Smooth muscle cell (in vitro differentiated cells): Measurements from ENCODE around the gene TSC2. TPM values are rescaled to one million over a fixed set of nuclear protein-coding genes. Genes with fewer than 3 reads are reported as not detected.

Source experiments
- DNase-seq: peaks from one replicate; lab custom pipeline; 2025; ENCODE audit not compliant: unreplicated experiment; lab: John Stamatoyannopoulos, UW
- H2AFZ ChIP-seq: fragments of 200-600 bp; sonication (generic); 2 replicates; pipeline ENCODE4 v1.6.0; 2016; ENCODE audit warnings: antibody characterized with exemption, low read depth, mild to moderate bottlenecking
- H3F3A ChIP-seq: fragments of 200-600 bp; sonication (generic); 2 replicates; pipeline ENCODE4 v1.6.0; 2017; ENCODE audit warnings: antibody characterized with exemption, low read depth
- H3K27ac ChIP-seq: fragments of 200-600 bp; sonication (generic); 2 replicates; pipeline ENCODE4 v1.5.1; 2016; ENCODE audit warnings: low read depth, mild to moderate bottlenecking
- H3K27me3 ChIP-seq: fragments of 200-600 bp; sonication (generic); 2 replicates; pipeline ENCODE4 v1.6.1; 2016; ENCODE audit warnings: low read depth, mild to moderate bottlenecking
- H3K36me3 ChIP-seq: fragments of 200-600 bp; sonication (generic); 2 replicates; pipeline ENCODE4 v1.5.1; 2016; ENCODE audit warnings: low read depth
- H3K4me1 ChIP-seq: fragments of 200-600 bp; sonication (generic); 2 replicates; pipeline ENCODE4 v1.5.1; 2016; ENCODE audit warnings: low read depth
- H3K4me2 ChIP-seq: fragments of 200-600 bp; sonication (generic); 2 replicates; pipeline ENCODE4 v1.6.0; 2016; ENCODE audit warnings: mild to moderate bottlenecking
- H3K4me3 ChIP-seq: fragments of 200-600 bp; sonication (generic); 2 replicates; pipeline ENCODE4 v1.5.1; 2016; ENCODE audit warnings: mild to moderate bottlenecking
- H3K79me2 ChIP-seq: fragments of 200-600 bp; sonication (generic); 2 replicates; pipeline ENCODE4 v1.6.0; 2016; ENCODE audit warnings: low read depth, mild to moderate bottlenecking
- H3K9ac ChIP-seq: fragments of 200-600 bp; sonication (generic); 2 replicates; pipeline ENCODE4 v1.6.0; 2016; ENCODE audit warnings: low read depth
- H3K9me3 ChIP-seq: fragments of 200-600 bp; sonication (generic); replicated peaks from 2 replicates; pipeline ENCODE4 v1.5.1; 2016; ENCODE audit warnings: low read depth
- H4K20me1 ChIP-seq: fragments of 200-600 bp; sonication (generic); 2 replicates; pipeline ENCODE4 v1.6.0; 2016; ENCODE audit warnings: low read depth
- WGBS: methylation state at CpG from one replicate; pipeline ENCODE4 v1.1.7; 2016; ENCODE audit warnings: low lambda C conversion rate; 5-methylcytosine and 5-hydroxymethylcytosine counted together
- polyA plus RNA-seq: library from polyadenylated mRNA; unstranded; fragments of >200 nt; fragmentation: Nextera tagmentation; extraction: Ambion mirVana; gene quantifications from 2 replicates; pipeline ENCODE4 v1.2.1, GENCODE V29; 2016
- total RNA-seq: library from RNA; depleted of rRNA; stranded (reverse); fragments of >200 nt; gene quantifications from 2 replicates; pipeline ENCODE4 v1.2.3, GENCODE V29; 2014
- TF ChIP-seq, protein P1 (sequence below): fragments of 200-600 bp; sonication (generic); IDR thresholded peaks from 2 replicates; pipeline ENCODE4 v1.5.1; 2017; ENCODE audit warnings: borderline replicate concordance, mild to moderate bottlenecking, antibody characterized with exemption; ENCODE audit not compliant: insufficient read depth, poor library complexity, severe bottlenecking

The TSC2 gene
- total and polyA plus RNA-seq, 2 experiments from 2014 or later, result 64.5 to 74.7 TPM

DNA sequence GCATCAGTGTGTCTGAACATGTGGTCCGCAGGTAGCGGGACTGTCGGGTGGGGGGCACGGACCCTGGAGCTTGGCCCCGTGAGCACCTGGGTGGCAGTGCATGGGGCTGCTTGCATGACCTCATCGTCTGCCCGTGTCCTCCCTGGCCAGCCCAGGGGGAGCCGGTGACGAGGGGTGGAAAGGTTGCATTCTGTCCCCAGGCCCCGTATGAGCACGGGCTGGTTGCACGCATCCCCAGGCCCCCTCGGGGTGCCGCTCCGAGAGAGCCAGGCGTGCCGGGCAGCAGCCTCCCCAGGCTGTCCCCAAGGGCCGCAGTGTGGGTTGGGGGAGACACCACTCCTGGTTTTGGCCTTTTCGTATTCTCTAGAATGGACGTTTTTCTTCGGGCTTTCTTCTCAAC lies 29.9 kb downstream of the TSC2 start:
- H4K20me1 ChIP-seq, result no peaks in the 10 kb centered on the region
- H3F3A ChIP-seq, result no peaks in the 10 kb centered on the region
- H3K4me3 ChIP-seq, result no peak overlapping the region
- no peak overlapping the region for H2AFZ ChIP-seq
- 97% methylated on average over 21 of the region's 21 CpGs for WGBS
- no peak for DNase-seq
- TF ChIP-seq, protein P1, sequence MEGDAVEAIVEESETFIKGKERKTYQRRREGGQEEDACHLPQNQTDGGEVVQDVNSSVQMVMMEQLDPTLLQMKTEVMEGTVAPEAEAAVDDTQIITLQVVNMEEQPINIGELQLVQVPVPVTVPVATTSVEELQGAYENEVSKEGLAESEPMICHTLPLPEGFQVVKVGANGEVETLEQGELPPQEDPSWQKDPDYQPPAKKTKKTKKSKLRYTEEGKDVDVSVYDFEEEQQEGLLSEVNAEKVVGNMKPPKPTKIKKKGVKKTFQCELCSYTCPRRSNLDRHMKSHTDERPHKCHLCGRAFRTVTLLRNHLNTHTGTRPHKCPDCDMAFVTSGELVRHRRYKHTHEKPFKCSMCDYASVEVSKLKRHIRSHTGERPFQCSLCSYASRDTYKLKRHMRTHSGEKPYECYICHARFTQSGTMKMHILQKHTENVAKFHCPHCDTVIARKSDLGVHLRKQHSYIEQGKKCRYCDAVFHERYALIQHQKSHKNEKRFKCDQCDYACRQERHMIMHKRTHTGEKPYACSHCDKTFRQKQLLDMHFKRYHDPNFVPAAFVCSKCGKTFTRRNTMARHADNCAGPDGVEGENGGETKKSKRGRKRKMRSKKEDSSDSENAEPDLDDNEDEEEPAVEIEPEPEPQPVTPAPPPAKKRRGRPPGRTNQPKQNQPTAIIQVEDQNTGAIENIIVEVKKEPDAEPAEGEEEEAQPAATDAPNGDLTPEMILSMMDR, result no peak
- H3K9ac ChIP-seq, result no peak overlapping the region
- H3K27me3 ChIP-seq, result no peaks in the 10 kb centered on the region
- no peaks in the 10 kb centered on the region for H3K9me3 ChIP-seq
- H3K4me1 ChIP-seq, result no peaks in the 10 kb centered on the region
- H3K4me2 ChIP-seq, result no peak overlapping the region
- no peak overlapping the region for H3K27ac ChIP-seq
- no peaks in the 10 kb centered on the region for H3K79me2 ChIP-seq
- no peaks in the 10 kb centered on the region for H3K36me3 ChIP-seq

DNA sequence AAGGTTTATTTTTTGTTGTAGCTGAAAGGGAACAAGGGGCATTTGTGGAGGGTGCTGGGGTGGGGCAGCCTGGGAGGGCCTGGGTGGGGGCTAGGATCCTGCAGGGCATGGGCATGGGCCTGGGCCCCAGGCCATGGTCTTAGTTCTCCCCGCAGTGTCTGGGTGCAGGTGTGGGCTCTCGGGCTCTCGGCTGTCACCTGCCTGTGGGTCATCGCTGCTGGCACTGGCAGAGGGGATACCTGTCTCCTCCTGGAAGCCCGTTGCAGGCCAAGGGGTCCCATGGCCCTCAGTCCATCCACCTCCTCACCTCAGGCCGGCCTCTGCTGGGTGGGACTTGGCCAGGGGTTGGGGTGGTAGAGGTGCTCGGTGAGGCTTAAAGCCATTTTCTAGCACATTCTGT lies 30.3 kb downstream of the TSC2 start:
- Histone ChIP-seq H3K4me2 (no peak overlapping the region), H3K4me1 (no peaks in the 10 kb centered on the region), H3K4me3 (no peak overlapping the region), H3K79me2 (no peaks in the 10 kb centered on the region), H3F3A (no peaks in the 10 kb centered on the region), H3K9ac (no peak overlapping the region), H3K9me3 (no peaks in the 10 kb centered on the region), H4K20me1 (no peaks in the 10 kb centered on the region), H2AFZ (no peak overlapping the region), H3K36me3 (no peaks in the 10 kb centered on the region), H3K27me3 (no peaks in the 10 kb centered on the region), H3K27ac (no peak overlapping the region)
- DNase-seq, result no peak
- TF ChIP-seq, protein P1, result no peak
- 95% methylated on average over 7 of the region's 7 CpGs for WGBS

DNA sequence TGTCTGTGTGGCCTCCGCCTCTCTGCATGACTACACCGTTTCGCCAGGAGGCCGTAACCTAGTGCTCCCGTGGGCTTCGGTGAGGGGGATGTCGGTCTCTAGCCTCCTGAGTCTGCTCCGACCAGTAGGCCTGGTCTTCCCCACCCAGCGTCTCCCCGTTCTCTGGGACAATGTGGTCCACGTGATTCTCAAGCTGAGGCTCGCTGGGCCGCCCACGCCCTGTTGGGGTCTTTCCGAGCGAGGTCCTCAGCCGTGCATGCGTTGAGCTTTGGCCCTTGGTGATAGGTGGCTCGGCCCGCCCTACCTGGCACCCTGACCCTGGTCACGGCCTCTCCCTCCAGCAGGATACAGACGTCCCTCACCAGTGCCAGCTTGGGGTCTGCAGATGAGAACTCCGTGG lies 30.9 kb downstream of the TSC2 start:
- Histone ChIP-seq H3K4me2 (no peak overlapping the region), H3F3A (no peaks in the 10 kb centered on the region), H3K4me3 (no peak overlapping the region), H4K20me1 (no peaks in the 10 kb centered on the region), H3K27ac (no peak overlapping the region), H3K79me2 (no peaks in the 10 kb centered on the region), H3K4me1 (no peaks in the 10 kb centered on the region), H3K9me3 (no peaks in the 10 kb centered on the region), H2AFZ (no peak overlapping the region), H3K27me3 (no peaks in the 10 kb centered on the region), H3K36me3 (no peaks in the 10 kb centered on the region), H3K9ac (no peak overlapping the region)
- no peak for DNase-seq
- 97% methylated on average over 22 of the region's 23 CpGs for WGBS
- TF ChIP-seq, protein P1, result no peak

DNA sequence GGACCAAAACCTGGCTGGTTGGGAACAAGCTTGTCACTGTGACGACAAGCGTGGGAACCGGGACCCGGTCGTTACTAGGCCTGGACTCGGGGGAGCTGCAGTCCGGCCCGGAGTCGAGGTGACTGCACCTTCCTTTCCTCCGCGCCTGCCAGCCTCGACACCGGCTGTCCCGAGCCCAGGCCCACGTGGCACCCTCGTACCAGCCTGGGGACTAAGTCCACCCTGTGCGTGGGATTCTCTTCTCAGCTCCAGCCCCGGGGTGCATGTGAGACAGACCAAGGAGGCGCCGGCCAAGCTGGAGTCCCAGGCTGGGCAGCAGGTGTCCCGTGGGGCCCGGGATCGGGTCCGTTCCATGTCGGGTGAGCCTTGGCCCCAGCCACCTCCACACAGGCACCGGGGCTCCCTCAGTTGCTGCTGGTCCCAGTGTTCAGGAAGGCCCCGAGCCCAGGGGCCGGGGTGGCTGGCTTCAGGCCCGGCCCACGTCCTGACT lies 31.6 kb downstream of the TSC2 start:
- no peak overlapping the region for H3K9ac ChIP-seq
- no peak overlapping the region for H3K4me2 ChIP-seq
- H3K27me3 ChIP-seq, result no peaks in the 10 kb centered on the region
- H3K36me3 ChIP-seq, result no peaks in the 10 kb centered on the region
- no peak overlapping the region for H3K4me3 ChIP-seq
- no peaks in the 10 kb centered on the region for H3K9me3 ChIP-seq
- WGBS, result 97% methylated on average over 28 of the region's 30 CpGs
- TF ChIP-seq, protein P1, result no peak
- no peaks in the 10 kb centered on the region for H3F3A ChIP-seq
- no peaks in the 10 kb centered on the region for H3K4me1 ChIP-seq
- H3K27ac ChIP-seq, result no peak overlapping the region
- H3K79me2 ChIP-seq, result no peaks in the 10 kb centered on the region
- no peak overlapping the region for H2AFZ ChIP-seq
- no peak for DNase-seq
- no peaks in the 10 kb centered on the region for H4K20me1 ChIP-seq
